GM20431 (cell line): Measurements from ENCODE around the gene ADGRL3.

Source experiments
- in situ Hi-C: fragments of 300-500 bp; cut with MseI, MboI; formaldehyde crosslinking; loops from one replicate; pipeline ENCODE4 v1.15.0; 2020; ENCODE audit warnings: low sequenced_read_pairs; ENCODE audit not compliant: unreplicated experiment

Gene ADGRL3

DNA sequence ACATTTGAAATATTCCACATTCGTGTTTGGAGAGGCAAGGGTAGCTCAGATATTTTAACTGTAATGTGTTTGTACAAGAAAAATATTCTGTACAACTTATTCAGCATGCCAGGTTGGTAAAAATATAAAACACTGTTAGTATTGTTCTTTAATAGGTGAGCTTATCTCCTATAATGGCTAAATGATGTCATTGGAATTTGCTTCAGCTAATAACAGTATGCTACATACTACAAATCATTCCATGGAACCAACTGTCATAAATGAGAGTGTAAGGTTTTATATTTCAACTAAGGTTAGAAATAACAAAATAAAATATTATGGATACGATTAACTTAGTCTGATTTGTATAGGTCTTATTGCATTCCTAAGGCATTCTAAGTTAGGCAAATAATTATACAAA lies 206.6 kb downstream of the ADGRL3 start:
- in situ Hi-C loops = no loop called here

DNA sequence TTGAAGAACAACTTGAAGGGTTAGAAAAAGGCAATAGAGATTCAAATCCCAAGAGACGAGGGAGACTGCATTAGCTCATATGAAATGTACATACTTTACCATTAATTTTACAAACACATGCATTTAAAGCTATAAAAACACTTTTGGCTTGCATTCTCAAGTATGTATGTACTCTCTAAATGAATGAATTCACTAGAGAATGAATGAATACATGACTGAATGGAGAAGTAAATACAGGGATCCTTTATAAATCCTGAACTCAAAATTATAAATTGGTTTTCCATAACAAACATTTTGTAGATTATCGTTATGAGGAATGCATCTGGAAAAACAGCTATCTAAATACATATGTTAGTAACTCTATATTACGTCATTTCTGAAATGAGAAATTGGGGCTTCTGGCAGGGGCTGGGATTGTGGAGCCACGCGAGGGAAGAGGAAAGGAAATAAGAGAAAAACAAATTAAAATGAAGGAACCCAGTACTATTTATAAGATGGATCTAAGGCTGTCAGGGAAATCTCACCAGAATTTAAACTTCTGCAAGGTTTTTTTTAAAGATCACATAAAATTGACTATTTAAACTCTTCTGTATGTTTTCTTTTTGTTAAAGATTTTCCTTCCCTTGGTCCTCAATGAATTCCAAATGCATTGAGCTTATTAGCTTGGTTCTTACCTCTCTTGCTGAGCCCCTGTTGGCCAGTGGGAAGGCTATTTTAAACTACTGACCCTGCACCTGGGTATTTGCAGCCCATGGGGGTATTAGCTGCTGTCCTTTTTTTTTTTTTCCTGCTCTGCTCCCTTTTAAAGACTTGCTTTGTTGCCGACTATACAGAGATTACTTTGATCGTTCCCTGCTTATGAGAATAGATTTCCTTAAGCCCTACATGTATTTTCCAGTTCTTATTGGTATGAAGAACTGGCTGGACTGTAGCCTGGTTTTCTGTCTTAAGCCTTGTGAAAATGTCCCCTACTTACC lies 207.8 kb downstream of the ADGRL3 start:
- in situ Hi-C loops = no loop called here

DNA sequence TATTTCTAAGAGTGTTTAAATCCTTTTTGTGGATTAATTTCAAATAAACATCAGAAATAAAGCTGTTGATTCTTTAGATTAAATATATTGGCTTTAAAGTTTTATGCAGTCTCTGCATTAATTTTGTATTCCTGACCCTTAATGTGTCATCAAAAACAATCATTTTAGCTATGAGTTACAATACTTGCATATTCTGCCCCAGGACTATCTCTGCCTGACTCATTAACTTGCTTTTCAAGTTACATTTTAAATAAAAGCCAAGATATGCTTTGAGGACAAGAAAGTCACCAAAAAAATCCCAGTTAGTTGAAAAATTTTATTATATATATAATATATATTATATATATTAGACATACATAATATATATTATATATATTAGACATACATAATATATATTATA lies 208.7 kb downstream of the ADGRL3 start:
- in situ Hi-C loops = no loop called here

DNA sequence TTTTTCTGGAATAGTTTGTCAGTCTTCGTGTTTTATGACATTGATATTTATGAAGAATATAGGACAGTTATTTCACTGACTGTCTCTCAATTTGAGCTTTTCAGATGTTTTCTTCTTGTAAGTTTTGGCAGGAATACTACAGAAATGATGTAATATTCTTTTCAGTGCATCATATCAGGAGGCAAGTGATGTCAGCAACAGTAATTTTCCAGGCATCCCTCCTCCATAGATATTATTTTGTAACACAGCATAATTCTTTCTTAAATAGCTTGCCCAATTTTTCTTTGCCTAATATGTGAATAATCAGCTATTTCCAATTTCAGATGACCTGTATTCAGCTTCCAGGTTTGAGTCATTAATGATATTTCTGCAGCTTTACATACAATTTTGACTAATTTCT lies 211.1 kb downstream of the ADGRL3 start:
- in situ Hi-C loops = no loop called here

DNA sequence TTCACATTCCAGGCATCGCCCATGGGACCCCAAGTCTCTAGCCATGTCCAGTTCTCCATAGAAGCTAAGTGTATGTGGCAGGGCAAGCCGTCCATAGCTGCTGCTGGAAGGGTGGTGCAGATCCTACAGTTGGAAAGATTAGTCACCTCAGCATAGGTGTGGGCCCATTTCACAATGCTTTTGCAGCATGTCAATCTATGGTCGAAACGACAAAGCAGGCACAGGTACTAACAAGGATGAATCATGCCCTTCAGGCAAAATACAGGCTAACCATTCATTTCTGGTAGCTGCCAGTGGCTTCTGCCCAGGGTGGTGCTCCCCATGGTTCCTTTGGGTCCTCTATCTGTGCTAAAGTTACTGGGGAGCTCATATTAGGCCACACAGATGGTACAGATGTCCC lies 225.2 kb downstream of the ADGRL3 start:
- in situ Hi-C loops = no loop called here

DNA sequence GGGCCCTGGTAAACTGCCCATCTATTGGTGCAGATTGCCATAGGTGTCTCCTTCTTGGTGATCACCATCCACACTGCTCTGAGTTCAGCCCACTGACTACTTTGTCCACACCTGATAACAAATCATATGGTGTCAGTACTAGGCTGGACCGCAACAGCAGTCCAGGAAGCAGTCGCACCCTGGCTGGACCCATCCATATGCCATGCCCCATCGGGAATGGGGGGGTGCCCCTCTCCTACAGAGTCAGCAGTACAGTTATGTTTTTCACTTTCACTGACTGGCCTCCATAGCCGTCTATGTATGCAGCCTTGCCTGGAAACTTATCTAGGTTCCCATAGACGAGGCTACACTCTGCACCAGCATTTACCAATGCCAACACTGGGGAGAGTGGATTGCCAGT lies 226.1 kb downstream of the ADGRL3 start:
- in situ Hi-C loops = no loop called here

DNA sequence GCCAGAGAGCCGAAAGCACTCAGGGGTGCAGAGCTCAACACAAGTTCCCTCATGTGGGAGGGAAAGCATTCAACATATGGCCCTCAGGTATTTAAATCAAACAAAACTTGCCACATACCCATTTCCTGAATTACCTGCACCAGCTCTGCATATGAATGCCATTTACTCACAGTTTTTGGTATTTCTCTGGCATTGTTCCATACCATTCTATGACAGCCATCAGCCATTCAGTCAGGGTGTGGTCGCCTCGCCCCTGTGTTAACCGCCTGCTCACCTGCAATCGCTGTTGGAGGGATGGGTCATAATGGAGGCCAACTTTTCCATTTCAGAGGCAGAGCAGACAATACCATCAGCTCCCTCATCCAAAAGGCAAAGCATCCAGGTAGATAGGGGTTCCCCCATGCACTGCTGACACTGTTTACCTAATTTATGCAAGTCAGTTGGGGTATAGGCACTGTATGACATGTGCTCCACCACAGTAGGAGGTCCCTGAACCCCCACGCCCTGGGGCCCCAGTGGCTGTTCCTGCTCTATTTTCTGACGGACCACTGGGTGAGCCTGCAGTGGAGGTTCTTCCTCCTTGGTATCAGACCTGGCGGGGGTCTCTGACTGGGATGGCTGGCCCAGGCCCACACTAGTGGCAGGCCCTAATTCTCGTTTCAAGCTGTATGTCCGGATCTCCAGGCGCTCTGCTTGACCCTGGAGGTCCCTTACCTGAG lies 227.1 kb downstream of the ADGRL3 start:
- in situ Hi-C loops = no loop called here

DNA sequence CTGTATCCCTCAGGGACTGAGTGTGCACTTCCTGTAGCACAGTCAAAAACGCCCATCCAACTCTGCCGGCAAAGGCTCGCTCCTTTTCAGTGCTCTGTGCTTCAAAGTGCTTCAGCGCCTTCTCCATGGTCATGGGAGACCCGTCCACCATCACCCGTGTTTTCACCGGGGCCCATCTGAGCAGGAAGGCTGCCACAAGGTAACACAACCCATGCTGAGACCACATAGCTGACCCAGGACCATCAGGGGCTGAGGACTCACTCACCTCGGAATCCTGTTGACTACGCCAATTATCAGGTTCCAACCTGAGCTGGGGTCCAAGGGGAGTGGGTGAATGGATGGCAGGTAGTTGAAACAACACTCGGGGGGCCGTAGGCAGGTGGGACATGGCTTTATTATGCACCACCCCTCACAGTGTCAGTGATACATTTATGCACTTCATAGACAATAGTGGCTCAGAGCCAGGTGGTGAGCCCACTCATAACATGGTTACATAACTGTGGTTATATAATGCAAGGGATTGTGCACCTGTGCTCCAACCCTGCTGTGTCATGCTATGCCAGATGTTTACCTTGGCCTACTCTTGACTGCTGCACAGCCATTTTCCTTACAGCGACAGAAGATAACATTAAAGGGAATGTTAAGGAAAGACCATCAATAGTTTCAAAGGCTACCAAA lies 227.8 kb downstream of the ADGRL3 start:
- in situ Hi-C loops = no loop called here

DNA sequence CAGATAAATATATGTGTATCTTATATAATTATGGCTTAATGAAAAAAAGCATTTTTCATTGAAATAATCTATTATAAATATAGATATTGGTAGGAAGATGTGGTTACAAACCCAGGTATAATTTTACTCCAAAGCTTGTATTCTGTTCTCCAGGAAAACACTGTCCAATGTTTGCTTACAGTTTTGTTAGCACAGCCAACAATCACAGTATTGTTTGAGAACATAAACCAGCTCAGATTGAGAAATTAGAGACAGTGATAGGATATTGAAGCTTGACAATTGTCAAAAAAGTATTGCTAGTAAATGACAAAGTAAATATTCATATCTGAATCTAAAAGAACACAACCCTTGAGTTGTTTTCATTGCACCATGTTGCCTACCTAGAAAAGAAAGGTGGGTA lies 228.8 kb downstream of the ADGRL3 start:
- in situ Hi-C loops = no loop called here

DNA sequence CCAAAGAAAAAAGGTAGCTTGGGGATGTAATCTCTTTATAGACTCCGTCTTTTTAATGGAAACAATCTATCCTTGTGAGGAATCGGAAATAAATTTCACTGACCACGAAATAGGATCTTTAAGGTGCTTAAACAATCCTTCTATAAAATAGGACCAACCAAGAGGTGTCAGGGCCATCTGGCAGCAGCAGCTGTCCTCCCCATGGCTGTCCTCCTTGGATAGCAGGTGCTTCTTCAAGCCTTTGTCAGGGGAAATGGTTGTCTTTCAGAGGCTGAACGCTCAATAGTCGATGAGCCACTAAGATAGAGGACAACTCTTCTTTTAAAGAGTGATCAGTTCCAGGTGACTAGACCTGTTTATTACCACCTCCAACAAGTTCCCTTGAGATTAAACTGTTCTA lies 231.0 kb downstream of the ADGRL3 start:
- in situ Hi-C loops = no loop called here

DNA sequence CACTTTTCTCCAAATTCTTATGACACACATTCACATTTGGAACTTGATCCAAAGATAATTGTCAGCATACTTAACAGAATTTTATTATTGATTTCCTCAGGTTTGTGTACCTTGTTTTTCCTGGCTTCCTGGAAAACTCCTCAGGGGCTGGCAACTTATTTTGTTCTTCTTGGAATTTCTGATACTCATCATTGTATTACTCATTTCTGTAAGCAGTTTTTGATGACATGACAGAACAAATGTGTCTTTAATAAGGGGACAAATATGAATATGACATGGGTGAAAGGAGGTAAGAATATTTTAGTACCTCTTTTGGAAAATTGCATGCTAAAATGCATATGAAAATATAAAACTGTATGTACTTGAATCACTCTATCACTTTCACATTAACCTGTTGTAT lies 237.8 kb downstream of the ADGRL3 start:
- in situ Hi-C loops = no loop called here

DNA sequence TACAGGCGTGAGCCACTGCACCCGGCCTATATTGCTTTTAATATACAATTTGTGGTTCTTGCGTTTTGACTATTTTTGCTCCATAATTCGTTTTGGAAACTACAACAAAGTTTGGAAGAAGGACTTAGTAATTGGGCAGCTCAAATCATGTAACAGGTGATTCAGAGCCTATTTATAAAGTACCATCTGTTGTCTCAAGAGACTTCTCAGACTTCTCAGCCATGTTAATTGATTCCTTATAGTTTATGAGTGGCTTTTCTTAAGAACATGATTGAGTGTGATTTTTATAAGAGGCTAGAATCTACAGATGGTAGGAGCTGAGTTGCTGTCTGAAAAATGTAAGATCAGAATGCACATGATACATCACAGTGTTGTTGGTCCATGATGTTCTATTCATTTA lies 240.2 kb downstream of the ADGRL3 start:
- in situ Hi-C loops = no loop called here

DNA sequence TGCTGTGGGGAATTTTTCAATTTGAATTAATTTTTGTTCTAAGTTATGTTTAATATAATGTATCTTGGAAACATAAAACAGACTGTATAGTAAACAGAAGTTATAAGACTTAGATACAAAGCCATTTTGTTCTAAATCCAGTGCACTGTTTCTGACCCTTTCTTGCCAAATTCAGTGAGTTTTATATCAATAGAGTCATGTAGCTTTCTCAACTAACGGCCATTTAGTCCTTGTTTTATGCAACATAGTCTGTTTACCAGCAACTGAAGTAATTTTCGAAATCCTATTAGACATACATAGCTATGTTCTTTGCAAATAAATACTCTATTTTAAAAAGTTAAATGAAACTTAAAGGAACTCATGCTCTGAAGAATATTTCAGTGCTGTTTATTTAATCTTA lies 242.8 kb downstream of the ADGRL3 start:
- in situ Hi-C loops = no loop called here

DNA sequence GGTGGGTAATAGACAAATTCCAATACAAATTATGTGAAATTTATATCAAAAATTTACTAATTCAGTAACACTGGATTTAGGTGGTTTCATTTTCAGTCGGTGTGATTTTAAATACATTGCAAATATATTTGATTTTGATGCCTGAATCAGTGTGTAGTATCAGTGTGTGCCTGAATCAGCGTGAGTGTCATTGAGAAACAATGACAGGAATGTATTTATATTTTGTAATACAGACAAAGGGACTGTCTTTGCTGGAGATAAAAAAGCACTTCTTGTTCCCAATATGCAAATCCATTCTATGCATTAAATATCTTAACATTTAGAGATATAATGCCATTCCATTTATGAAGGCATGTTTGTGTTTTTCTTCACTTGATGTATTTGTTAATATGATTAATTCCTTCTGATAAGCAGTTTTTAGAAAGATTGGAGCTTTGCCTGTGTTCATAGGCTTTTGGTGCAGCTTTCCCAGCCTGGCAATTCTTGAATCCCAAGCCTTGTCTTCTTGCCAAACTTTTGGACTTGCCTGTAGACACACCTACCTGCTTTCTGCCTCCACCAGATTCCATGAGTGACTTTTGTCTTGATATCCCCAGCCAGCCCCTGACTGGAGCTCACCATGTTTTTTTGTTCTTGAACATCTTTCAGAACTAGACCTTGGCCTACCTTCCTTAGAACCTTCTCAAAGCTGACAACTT lies 243.8 kb downstream of the ADGRL3 start:
- in situ Hi-C loops = no loop called here

DNA sequence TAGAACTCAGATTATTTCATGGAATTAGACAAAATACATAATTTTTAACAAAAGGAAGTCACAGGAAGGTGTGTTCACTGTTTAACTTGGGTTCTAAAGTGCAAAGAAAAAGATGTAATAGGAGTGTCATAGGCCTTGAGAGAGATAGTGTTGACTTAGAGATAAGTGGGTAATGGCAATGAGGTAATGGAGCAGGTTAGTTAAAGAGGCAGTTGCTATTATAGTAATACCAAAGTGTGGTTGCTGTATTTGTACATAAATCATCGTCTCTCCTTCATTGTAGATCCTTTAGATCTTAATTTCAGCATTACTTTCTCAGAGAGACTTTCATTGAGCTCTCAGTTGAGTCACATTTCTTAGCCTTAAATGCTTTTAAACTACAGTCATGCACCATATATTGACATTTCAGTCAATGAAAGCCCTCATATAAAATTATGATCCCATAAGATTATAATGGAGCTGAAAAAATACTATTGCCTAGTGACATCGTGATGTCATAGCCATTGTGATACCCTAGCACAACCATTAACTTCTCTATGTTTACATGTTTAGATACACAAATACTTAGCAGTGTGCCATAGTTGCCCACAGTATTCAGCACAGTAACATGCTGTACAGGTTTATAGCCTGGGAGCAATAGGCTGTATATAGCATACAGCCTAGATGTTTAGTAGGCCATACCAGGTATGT lies 245.4 kb downstream of the ADGRL3 start:
- in situ Hi-C loops = no loop called here

DNA sequence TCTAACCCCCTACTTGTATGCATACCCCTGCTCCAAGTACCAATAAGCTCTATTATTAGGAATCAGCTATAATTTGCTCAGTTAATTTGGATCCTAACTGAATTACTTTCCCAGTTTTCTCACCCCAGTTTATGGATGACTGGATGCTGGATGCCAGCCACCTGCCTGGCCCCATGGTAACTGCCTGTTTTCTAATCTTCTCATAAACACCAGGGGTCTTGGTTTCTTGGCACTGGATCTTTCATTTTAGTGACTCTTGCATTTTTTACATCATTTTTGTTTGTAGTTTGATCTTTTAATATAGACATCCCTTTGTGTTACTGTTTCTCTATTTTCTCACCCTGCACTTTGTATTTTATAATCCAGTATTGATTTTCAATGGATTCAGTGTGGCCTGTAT lies 246.8 kb downstream of the ADGRL3 start:
- in situ Hi-C loops = no loop called here

DNA sequence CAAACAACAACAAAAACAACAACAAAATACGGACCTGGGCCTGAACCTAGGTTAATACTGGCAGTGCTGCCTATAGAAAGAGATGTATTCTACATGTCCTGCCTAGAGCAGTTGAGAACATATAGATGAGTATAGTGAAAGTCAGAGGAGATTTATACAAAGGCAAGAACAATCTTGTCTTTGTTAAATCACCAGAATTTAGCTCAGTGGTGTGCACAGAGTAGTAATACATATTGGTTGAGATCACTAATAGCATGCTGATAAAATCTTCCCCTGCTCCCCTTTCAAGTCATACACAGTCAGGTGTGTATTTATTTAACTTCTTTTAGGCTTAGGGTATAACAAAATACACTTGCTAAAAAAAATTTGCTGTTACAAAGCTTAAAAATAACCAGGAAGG lies 247.8 kb downstream of the ADGRL3 start:
- in situ Hi-C loops = no loop called here

DNA sequence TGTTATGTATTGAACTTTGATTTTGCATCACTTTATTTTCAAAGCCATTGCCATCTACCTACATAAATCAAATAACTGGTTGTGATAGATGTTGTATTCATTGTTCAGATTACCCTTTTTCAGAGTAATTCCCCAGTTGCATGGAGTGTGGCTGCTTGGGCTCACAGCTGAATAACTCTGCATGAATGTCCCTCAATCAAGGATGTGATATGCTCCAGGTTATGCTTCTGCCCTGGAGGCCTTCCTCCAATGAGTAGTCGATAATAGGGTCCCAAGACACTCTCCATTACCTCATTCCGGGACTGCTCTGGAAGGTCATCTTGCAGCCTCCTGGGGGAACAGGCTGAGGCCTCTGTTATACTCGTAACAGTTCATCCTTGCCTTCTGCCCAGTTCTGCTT lies 251.8 kb downstream of the ADGRL3 start:
- in situ Hi-C loops = no loop called here

DNA sequence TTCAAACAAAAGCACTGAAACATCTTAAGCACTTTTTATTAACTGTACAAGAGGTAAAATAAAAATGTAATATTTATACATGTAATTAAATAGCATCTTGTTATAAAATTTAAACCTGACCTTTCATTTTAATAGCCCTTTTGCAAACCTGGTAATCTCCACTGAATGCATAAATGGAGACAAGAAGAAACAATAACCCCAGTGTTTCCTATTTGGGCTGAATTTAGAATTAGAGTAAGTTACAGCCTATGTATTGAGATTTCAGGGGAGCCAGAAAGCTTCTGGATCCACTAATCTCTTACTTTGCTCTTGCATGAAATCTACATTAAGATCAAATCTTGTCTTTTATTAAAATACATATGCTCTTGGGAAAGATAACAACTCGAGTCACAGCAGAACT lies 261.8 kb downstream of the ADGRL3 start:
- in situ Hi-C loops = no loop called here
